OCI-LY7 (cell line): ENCODE measurements around the gene SOX13. TPM values are rescaled to one million over a fixed set of nuclear protein-coding genes. Genes with fewer than 3 reads are reported as not detected.

Source experiments
- BruUV-seq: library from RNA; stranded (reverse); fragments of 400-500 nt; replicated peaks from 2 replicates; lab custom pipeline; 2021; lab: Mats Ljungman, UMichigan
- CTCF ChIA-PET: fragments of 300-600 bp; sonication (Branson Sonifier 250); formaldehyde crosslinking; loops from one replicate; lab custom pipeline; 2022; ENCODE audit warnings: antibody characterized with exemption; ENCODE audit not compliant: unreplicated experiment; lab: Charles Lee
- POLR2A ChIA-PET: fragments of 300-600 bp; sonication (Branson Sonifier 250); formaldehyde crosslinking; loops from one replicate; lab custom pipeline; 2022; ENCODE audit warnings: antibody characterized with exemption; lab: Charles Lee
- DNase-seq: peaks from one replicate; pipeline ENCODE4 v3.0.0-alpha.2; 2015; ENCODE audit warnings: low spot score
- H2AFZ ChIP-seq: fragments of 200-600 bp; sonication (generic), shearing (Covaris generic); 2 replicates; pipeline ENCODE4 v1.6.1; 2014; ENCODE audit warnings: mild to moderate bottlenecking, antibody characterized with exemption, low read length, moderate library complexity
- H3K27ac ChIP-seq: fragments of 200-600 bp; sonication (generic); 2 replicates; pipeline ENCODE4 v1.5.1; 2014; ENCODE audit warnings: mixed run types, low read depth, mild to moderate bottlenecking, moderate library complexity, low read length, inconsistent platforms; ENCODE audit not compliant: poor library complexity, severe bottlenecking
- H3K36me3 ChIP-seq: fragments of 200-600 bp; sonication (generic); 2 replicates; pipeline ENCODE4 v1.6.1; 2014; ENCODE audit warnings: mild to moderate bottlenecking, antibody characterized with exemption, low read length, moderate library complexity, mixed read lengths; ENCODE audit not compliant: insufficient read depth
- H3K4me1 ChIP-seq: fragments of 200-600 bp; sonication (generic); 2 replicates; pipeline ENCODE4 v1.5.1; 2014; ENCODE audit warnings: mild to moderate bottlenecking, low read length; ENCODE audit not compliant: insufficient read depth, poor library complexity, severe bottlenecking
- H3K4me2 ChIP-seq: fragments of 200-600 bp; sonication (generic); 2 replicates; pipeline ENCODE4 v1.6.1; 2014; ENCODE audit warnings: mild to moderate bottlenecking, low read length
- H3K4me3 ChIP-seq: fragments of 200-600 bp; sonication (generic); 2 replicates; pipeline ENCODE4 v1.5.1; 2014; ENCODE audit warnings: mild to moderate bottlenecking, low read depth, low read length; ENCODE audit not compliant: poor library complexity, severe bottlenecking
- H3K79me2 ChIP-seq: fragments of 200-600 bp; sonication (generic); 2 replicates; pipeline ENCODE4 v1.6.1; 2016; ENCODE audit warnings: low read depth, mild to moderate bottlenecking, low read length, moderate library complexity, mixed read lengths; ENCODE audit not compliant: insufficient read depth
- H3K9me2 ChIP-seq: fragments of 200-600 bp; sonication (generic); 2 replicates; pipeline ENCODE4 v1.6.1; 2016; ENCODE audit warnings: mild to moderate bottlenecking, low read length, mixed read lengths; ENCODE audit not compliant: insufficient read depth
- H3K9me3 ChIP-seq: fragments of 200-600 bp; sonication (generic); 2 replicates; pipeline ENCODE4 v1.6.1; 2014; ENCODE audit warnings: mild to moderate bottlenecking, mixed run types, low read length, mixed read lengths
- H4K20me1 ChIP-seq: fragments of 200-600 bp; sonication (generic); 2 replicates; pipeline ENCODE4 v1.6.1; 2014; ENCODE audit warnings: mild to moderate bottlenecking, antibody characterized with exemption, low read length, moderate library complexity, mixed read lengths; ENCODE audit not compliant: insufficient read depth
- EZH2phosphoT487 ChIP-seq: fragments of 200-600 bp; sonication (generic); IDR thresholded peaks from 2 replicates; pipeline ENCODE4 v1.6.1; 2018; ENCODE audit warnings: low read depth, borderline replicate concordance, mild to moderate bottlenecking, mixed run types, antibody characterized with exemption, low read length, moderate library complexity, mixed read lengths
- intact Hi-C: fragments of 100-400 bp; cut with micrococcal nuclease; formaldehyde crosslinking; loops from one replicate; pipeline ENCODE4 v1.10.0; 2022; ENCODE audit not compliant: unreplicated experiment
- total RNA-seq, 2 experiments: library from RNA; depleted of rRNA in 1 of 2; stranded (reverse); fragments of >200 nt in 1 of 2; shearing (Covaris generic) in 1 of 2; gene quantifications; 2 replicates each; pipeline ENCODE4 v1.2.3, GENCODE V29; 2014 to 2022
- TF ChIP-seq, protein P1 (sequence below): fragments of 200-600 bp; sonication (generic); conservative IDR thresholded peaks from 2 replicates; pipeline ENCODE4 v1.5.1; 2014; ENCODE audit warnings: mild to moderate bottlenecking, antibody characterized with exemption, low read length, moderate library complexity, mixed read lengths

SOX13 gene
- total RNA-seq, 2 experiments from 2014 or later, result 0.27 TPM; not detected in 1

DNA sequence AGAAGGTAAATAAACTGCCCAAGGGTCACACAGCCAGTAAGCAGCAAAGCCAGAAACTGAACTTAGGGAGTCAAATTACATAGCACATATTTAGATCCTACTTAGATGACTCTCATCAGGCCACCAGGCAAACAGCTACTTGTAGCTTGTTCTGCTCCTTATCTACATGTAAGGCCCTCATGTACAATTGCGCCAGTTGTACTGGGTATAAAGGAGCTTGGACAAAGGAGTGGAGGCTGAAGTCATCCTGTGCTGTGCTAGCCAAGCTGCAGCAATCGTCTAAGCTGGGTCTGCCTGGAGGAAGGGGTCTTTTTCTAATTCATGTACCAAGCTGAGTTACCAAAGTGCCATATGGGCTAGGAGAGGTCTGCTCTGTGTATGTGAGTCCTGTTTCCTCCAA, 66.2 kb downstream of the SOX13 start:
- Histone ChIP-seq H3K4me2 (no peak overlapping the region), H3K4me3 (no peak overlapping the region), H3K36me3 (no peaks in the 10 kb centered on the region), H3K9me2 (no peaks in the 10 kb centered on the region), H2AFZ (no peak overlapping the region), H3K79me2 (no peaks in the 10 kb centered on the region), H4K20me1 (no peaks in the 10 kb centered on the region), H3K9me3 (no peaks in the 10 kb centered on the region), H3K27ac (no peak overlapping the region), H3K4me1 (no peaks in the 10 kb centered on the region)
- intact Hi-C loops, result no loop called here
- DNase-seq, result no peak
- ChIA-PET POLR2A (no interaction called here), CTCF (no interaction called here)
- no TSS peak for BruUV-seq
- TF ChIP-seq, protein P1, sequence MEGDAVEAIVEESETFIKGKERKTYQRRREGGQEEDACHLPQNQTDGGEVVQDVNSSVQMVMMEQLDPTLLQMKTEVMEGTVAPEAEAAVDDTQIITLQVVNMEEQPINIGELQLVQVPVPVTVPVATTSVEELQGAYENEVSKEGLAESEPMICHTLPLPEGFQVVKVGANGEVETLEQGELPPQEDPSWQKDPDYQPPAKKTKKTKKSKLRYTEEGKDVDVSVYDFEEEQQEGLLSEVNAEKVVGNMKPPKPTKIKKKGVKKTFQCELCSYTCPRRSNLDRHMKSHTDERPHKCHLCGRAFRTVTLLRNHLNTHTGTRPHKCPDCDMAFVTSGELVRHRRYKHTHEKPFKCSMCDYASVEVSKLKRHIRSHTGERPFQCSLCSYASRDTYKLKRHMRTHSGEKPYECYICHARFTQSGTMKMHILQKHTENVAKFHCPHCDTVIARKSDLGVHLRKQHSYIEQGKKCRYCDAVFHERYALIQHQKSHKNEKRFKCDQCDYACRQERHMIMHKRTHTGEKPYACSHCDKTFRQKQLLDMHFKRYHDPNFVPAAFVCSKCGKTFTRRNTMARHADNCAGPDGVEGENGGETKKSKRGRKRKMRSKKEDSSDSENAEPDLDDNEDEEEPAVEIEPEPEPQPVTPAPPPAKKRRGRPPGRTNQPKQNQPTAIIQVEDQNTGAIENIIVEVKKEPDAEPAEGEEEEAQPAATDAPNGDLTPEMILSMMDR, result no peak
- no peak for TF ChIP-seq EZH2phosphoT487

- H4K20me1 ChIP-seq, result no peaks in the 10 kb centered on the region
- no peak for DNase-seq
- ChIA-PET POLR2A (no interaction called here), CTCF (no interaction called here)
- H3K79me2 ChIP-seq, result no peaks in the 10 kb centered on the region
- H3K4me2 ChIP-seq, result no peak overlapping the region
- H3K4me3 ChIP-seq, result no peak overlapping the region
- H2AFZ ChIP-seq, result no peak overlapping the region
- H3K4me1 ChIP-seq, result no peaks in the 10 kb centered on the region
- no peaks in the 10 kb centered on the region for H3K36me3 ChIP-seq
- no TSS peak for BruUV-seq
- TF ChIP-seq EZH2phosphoT487, result no peak
- TF ChIP-seq, protein P1, result no peak
- no peaks in the 10 kb centered on the region for H3K9me3 ChIP-seq
- intact Hi-C loops, result no loop called here
- no peaks in the 10 kb centered on the region for H3K9me2 ChIP-seq
- H3K27ac ChIP-seq, result no peak overlapping the region
These were observed 67.0 kb downstream of the SOX13 start for GRCh38 chr1:204139952-204140351.

DNA sequence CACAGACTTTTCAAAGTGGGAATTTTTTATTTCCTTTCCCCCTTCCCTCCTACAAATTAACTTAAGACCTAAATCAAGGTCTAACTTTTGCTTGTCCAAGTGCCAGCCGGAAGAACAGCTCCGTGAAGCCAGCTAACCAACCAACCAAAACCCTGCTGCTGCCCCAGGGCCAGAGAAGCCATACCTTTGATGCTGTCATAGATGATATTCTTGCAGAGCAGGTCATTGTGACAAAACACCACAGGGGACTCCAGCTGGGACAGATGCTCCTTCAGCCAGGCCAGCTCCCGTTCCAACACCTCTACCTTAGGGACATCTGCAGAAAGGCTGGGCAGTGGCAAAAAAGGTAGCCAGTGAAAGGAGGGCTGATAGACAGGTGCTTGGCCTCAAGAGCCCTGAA, 68.2 kb downstream of the SOX13 start:
- H3K9me2 ChIP-seq, result no peaks in the 10 kb centered on the region
- POLR2A ChIA-PET, result no interaction called here
- CTCF ChIA-PET, result no interaction called here
- TF ChIP-seq, protein P1, result no peak
- TF ChIP-seq EZH2phosphoT487, result no peak
- no peaks in the 10 kb centered on the region for H3K9me3 ChIP-seq
- no peak overlapping the region for H3K27ac ChIP-seq
- H3K4me3 ChIP-seq, result no peak overlapping the region
- no peak overlapping the region for H3K4me2 ChIP-seq
- no peaks in the 10 kb centered on the region for H3K36me3 ChIP-seq
- intact Hi-C loops, result no loop called here
- no peaks in the 10 kb centered on the region for H3K79me2 ChIP-seq
- no peaks in the 10 kb centered on the region for H3K4me1 ChIP-seq
- no peaks in the 10 kb centered on the region for H4K20me1 ChIP-seq
- no TSS peak for BruUV-seq
- H2AFZ ChIP-seq, result no peak overlapping the region
- DNase-seq, result no peak
